GM12865 (cell line): ENCODE measurements around the gene HSPA12B.
"Not testable (repeated sequence)": the region's sequence is repeated elsewhere in the genome, so short reads cannot be mapped to it uniquely, and the experiment has no call there.

Experiments
- DNase-seq: peaks from one replicate; pipeline ENCODE4 v3.0.0; 2010; ENCODE audit warnings: low read depth
- H3K4me3 ChIP-seq: 2 replicates; pipeline ENCODE4 v1.5.1; 2011; ENCODE audit warnings: mild to moderate bottlenecking, low read depth, low read length, control low read depth
- CTCF ChIP-seq: IDR thresholded peaks from 2 replicates; pipeline ENCODE4 v1.5.1; 2011; ENCODE audit warnings: low read length, control low read depth, low read depth, inconsistent platforms; ENCODE audit not compliant: insufficient read depth; ENCODE audit errors: missing control alignments

Gene HSPA12B

GRCh38 chr20:3786665-3787323, 54.3 kb downstream of the HSPA12B start, which contains the start of gene CENPB:
Gene CENPB (minus strand): TSS chr20:3786740. CDS start chr20:3786483, 257 bp downstream.
- DNase-seq, result peak; percentile 94
- peak within 1 kb of the TSS; percentile 82 for H3K4me3 ChIP-seq
- TF ChIP-seq CTCF, result peak; percentile 80

DNA sequence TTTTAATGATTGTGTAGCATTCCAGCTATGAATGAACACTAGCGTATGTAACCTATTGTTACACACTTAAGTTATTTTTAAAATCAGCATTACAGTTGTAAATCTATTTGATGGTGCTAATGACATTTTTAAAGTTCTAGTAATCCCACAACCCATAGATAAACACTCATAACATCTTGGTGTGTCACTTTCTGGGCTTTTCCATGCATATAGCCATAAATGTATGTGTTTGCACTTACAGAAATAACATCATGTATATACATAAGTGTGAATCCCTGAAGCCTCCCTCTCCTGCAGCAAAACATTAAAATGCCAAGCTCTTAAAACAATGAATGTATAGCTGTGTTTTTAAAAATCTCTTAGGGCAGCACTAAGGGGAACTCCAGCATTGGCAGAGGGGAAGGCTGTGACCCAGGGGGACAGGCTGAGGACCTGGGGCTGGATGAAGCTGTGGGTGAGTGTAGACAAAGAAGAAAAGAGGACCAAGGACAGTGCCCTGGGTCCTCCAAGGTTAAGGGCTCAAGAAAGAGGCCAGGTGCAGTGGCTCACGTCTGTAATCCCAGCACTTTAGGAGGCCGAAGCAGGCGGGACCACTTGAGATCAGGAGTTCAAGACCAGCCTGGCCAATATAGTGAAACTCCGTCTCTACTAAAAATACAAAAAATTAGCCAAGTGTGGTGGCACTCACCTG, 55.0 kb downstream of the HSPA12B start:
- TF ChIP-seq CTCF, result no peak
- H3K4me3 ChIP-seq, result peak overlapping the region; percentile 47
- no peak for DNase-seq

GRCh38 chr20:3788685-3789155, 56.2 kb downstream of the HSPA12B start:
- TF ChIP-seq CTCF, result no peak
- H3K4me3 ChIP-seq, result no peak overlapping the region
- DNase-seq, result no peak

DNA sequence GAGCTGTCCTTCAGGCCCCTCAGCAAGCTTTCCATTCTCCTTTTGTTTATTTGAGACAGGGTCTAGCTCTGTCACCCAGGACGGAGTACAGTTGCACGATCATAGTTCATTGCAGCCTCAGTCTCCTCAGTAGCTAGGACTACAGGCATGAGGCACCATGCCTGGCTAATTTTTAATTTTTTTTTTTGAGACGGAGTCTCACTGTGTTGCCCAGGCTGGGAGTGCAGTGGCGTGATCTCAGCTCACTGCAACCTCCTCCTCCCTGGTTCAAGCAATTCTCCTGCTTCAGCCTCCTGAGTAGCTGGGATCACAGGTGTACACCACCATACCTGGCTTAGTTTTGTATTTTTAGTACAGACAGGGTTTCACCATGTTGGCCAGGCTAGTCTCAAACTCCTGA, 56.7 kb downstream of the HSPA12B start:
- H3K4me3 ChIP-seq, DNase-seq: not testable (repeated sequence)

DNA sequence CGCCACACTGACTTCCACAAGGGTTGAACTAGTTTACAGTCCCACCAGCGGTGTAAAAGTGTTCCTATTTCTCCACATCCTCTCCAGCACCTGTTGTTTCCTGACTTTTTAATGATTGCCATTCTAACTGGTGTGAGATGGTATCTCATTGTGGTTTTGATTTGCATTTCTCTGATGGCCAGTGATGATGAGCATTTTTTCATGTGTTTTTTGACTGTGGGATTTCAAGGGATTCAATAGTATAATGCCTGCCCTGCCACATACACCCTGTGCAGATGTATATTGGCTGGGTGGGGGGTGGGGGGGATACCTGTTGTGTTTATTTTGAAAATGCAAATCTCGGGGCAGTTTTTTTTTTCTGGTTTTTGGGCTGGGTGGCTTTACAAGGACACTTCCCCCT, 61.7 kb downstream of the HSPA12B start:
- H3K4me3 ChIP-seq, DNase-seq: not testable (repeated sequence)

GRCh38 chr20:3794701-3795420, 62.4 kb downstream of the HSPA12B start:
- TF ChIP-seq CTCF, result no peak
- H3K4me3 ChIP-seq, result peak overlapping the region; percentile 91
- no peak for DNase-seq

GRCh38 chr20:3795511-3796468, 63.3 kb downstream of the HSPA12B start, which contains the start of gene CDC25B:
Gene CDC25B (plus strand): TSS chr20:3796310. CDS start chr20:3796532, 222 bp downstream.
- peak within 1 kb of the TSS; percentile 91 for H3K4me3 ChIP-seq
- TF ChIP-seq CTCF, result peak; percentile 38
- peak; percentile 92 for DNase-seq
